ENCODE data around the gene RARA. TPM values are rescaled to one million over a fixed set of nuclear protein-coding genes. Genes with fewer than 3 reads are reported as not detected.
"Not testable (repeated sequence)": the region's sequence is repeated elsewhere in the genome, so short reads cannot be mapped to it uniquely, and the experiment has no call there.

The RARA gene
- total RNA-seq, 1 experiment from 2014 or later, result 12.2 TPM

GRCh38 chr17:40377832-40378231, 68.9 kb downstream of the RARA start:
- no peaks in the 10 kb centered on the region for H3K9me3 Mint-ChIP-seq (ENCODE audit: unreplicated experiment)

GRCh38 chr17:40378966-40379365, 70.0 kb downstream of the RARA start:
- Mint-ChIP-seq H3K36me3 (ENCODE audit: insufficient read depth, unreplicated experiment) (peaks cover 6% of the 10 kb centered on the region), H3K4me3 (ENCODE audit: unreplicated experiment) (no peak overlapping the region), H3K9me3 (ENCODE audit: unreplicated experiment) (no peaks in the 10 kb centered on the region), H3K27ac (ENCODE audit: low read depth, unreplicated experiment) (no peak overlapping the region), H3K4me1 (ENCODE audit: insufficient read depth, unreplicated experiment) (no peaks in the 10 kb centered on the region), H3K27me3 (ENCODE audit: insufficient read depth, unreplicated experiment) (no peaks in the 10 kb centered on the region)
- ChIA-PET CTCF (no interaction called here), POLR2A (no interaction called here)
- intact Hi-C loops (cut with micrococcal nuclease), result no loop called here
- no peak for TF ChIP-seq CTCF (IDR thresholded peaks at IDR 0.05; ENCODE audit: unreplicated experiment)
- no peak for DNase-seq (ENCODE audit: unreplicated experiment)
- no TSS peak for BruUV-seq (replicated peaks)

More at GRCh38 chr17:40377832-40378231, 68.9 kb downstream of the RARA start:
- ChIA-PET POLR2A (no interaction called here), CTCF (interaction anchor here (0.6 kb wide), 1 partner anchor 21 kb away, joined by 4 read pairs; no protein-coding TSS in a partner anchor)
- Mint-ChIP-seq H3K4me3 (ENCODE audit: unreplicated experiment) (no peak overlapping the region), H3K27ac (ENCODE audit: low read depth, unreplicated experiment) (no peak overlapping the region), H3K36me3 (ENCODE audit: insufficient read depth, unreplicated experiment) (peaks cover 6% of the 10 kb centered on the region), H3K27me3 (ENCODE audit: insufficient read depth, unreplicated experiment) (no peaks in the 10 kb centered on the region), H3K4me1 (ENCODE audit: insufficient read depth, unreplicated experiment) (peaks cover 10% of the 10 kb centered on the region)
- no peak for TF ChIP-seq CTCF (IDR thresholded peaks at IDR 0.05; ENCODE audit: unreplicated experiment)
- intact Hi-C loops (cut with micrococcal nuclease), result no loop called here
- BruUV-seq (replicated peaks), result no TSS peak
- no peak for DNase-seq (ENCODE audit: unreplicated experiment)

- H3K27ac Mint-ChIP-seq (ENCODE audit: low read depth, unreplicated experiment), result no peak overlapping the region
- peaks cover 6% of the 10 kb centered on the region for H3K36me3 Mint-ChIP-seq (ENCODE audit: insufficient read depth, unreplicated experiment)
- intact Hi-C loops (cut with micrococcal nuclease), result no loop called here
- TF ChIP-seq CTCF (IDR thresholded peaks at IDR 0.05; ENCODE audit: unreplicated experiment), result no peak
- no peaks in the 10 kb centered on the region for H3K9me3 Mint-ChIP-seq (ENCODE audit: unreplicated experiment)
- POLR2A ChIA-PET, result no interaction called here
- no TSS peak for BruUV-seq (replicated peaks)
- no peak overlapping the region for H3K4me3 Mint-ChIP-seq (ENCODE audit: unreplicated experiment)
- H3K27me3 Mint-ChIP-seq (ENCODE audit: insufficient read depth, unreplicated experiment), result no peaks in the 10 kb centered on the region
- no peak for DNase-seq (ENCODE audit: unreplicated experiment)
- H3K4me1 Mint-ChIP-seq (ENCODE audit: insufficient read depth, unreplicated experiment), result no peaks in the 10 kb centered on the region
- CTCF ChIA-PET, result interaction anchor here (1.4 kb wide), 1 partner anchor 10 kb away, joined by 5 read pairs; no protein-coding TSS in a partner anchor
These were observed 73.3 kb downstream of the RARA start for GRCh38 chr17:40382251-40382650.

GRCh38 chr17:40386555-40386954, 77.6 kb downstream of the RARA start:
- intact Hi-C loops (cut with micrococcal nuclease); BruUV-seq (replicated peaks); H3K4me1 Mint-ChIP-seq (ENCODE audit: insufficient read depth, unreplicated experiment); H3K27ac Mint-ChIP-seq (ENCODE audit: low read depth, unreplicated experiment); DNase-seq (ENCODE audit: unreplicated experiment); POLR2A ChIA-PET; H3K4me3 Mint-ChIP-seq (ENCODE audit: unreplicated experiment); H3K27me3 Mint-ChIP-seq (ENCODE audit: insufficient read depth, unreplicated experiment); H3K9me3 Mint-ChIP-seq (ENCODE audit: unreplicated experiment): not testable (repeated sequence)
- CTCF ChIA-PET, result interaction anchor here (0.5 to 0.6 kb wide), 3 partner anchors 9 to 147 kb away, joined by 3 to 4 read pairs (median 3); no protein-coding TSS in a partner anchor
- peaks cover 17% of the 10 kb centered on the region for H3K36me3 Mint-ChIP-seq (ENCODE audit: insufficient read depth, unreplicated experiment)

- no TSS peak for BruUV-seq (replicated peaks)
- Mint-ChIP-seq H3K4me1 (ENCODE audit: insufficient read depth, unreplicated experiment) (peaks cover 6% of the 10 kb centered on the region), H3K36me3 (ENCODE audit: insufficient read depth, unreplicated experiment) (peaks cover 31% of the 10 kb centered on the region), H3K4me3 (ENCODE audit: unreplicated experiment) (no peak overlapping the region), H3K9me3 (ENCODE audit: unreplicated experiment) (no peaks in the 10 kb centered on the region), H3K27ac (ENCODE audit: low read depth, unreplicated experiment) (no peak overlapping the region), H3K27me3 (ENCODE audit: insufficient read depth, unreplicated experiment) (no peaks in the 10 kb centered on the region)
- TF ChIP-seq CTCF (IDR thresholded peaks at IDR 0.05; ENCODE audit: unreplicated experiment), result peak; percentile 46
- ChIA-PET POLR2A (interaction anchor here (1.7 kb wide), 1 partner anchor 19 kb away, joined by 4 read pairs; the partner anchor contains the start of gene TOP2A), CTCF (interaction anchor here (0.6 to 3.4 kb wide), 11 partner anchors 10 to 161 kb away, joined by 3 to 26 read pairs (median 4); no protein-coding TSS in a partner anchor)
- intact Hi-C loops (cut with micrococcal nuclease), result loop anchor here (1.0 to 2.0 kb wide), 4 partner anchors 16 to 161 kb away; no protein-coding TSS in a partner anchor
- peak; percentile 61 for DNase-seq (ENCODE audit: unreplicated experiment)
These were observed 90.2 kb downstream of the RARA start for GRCh38 chr17:40399185-40399584.

Data from MCF 10A (cell line).